Measurements from ENCODE around the gene ENAH.

The ENAH gene

GRCh38 chr1:225598847-225599246 is 54.1 kb downstream of the ENAH start:
- Histone ChIP-seq H3K27me3 (ENCODE audit: low read depth, low read length) (no peaks in the 10 kb centered on the region), H3K4me1 (ENCODE audit: low read length) (no peaks in the 10 kb centered on the region), H3K4me3 (ENCODE audit: low read length) (no peak overlapping the region), H3K36me3 (replicated peaks; ENCODE audit: low read depth, low read length) (no peaks in the 10 kb centered on the region), H3K79me2 (ENCODE audit: low read length) (no peaks in the 10 kb centered on the region), H2AFZ (ENCODE audit: low read depth, low read length) (no peak overlapping the region), H3K4me2 (ENCODE audit: low read length) (no peak overlapping the region), H4K20me1 (ENCODE audit: insufficient read depth, low read length) (no peaks in the 10 kb centered on the region), H3K9me3 (ENCODE audit: insufficient read depth, low read length) (no peaks in the 10 kb centered on the region), H3K9ac (ENCODE audit: low read length) (no peak overlapping the region), H3K27ac (ENCODE audit: low read length) (no peak overlapping the region)
- TF ChIP-seq CTCF (IDR thresholded peaks at IDR 0.05; ENCODE audit: low read depth, low read length) (no peak), EZH2phosphoT487 (IDR thresholded peaks at IDR 0.05; ENCODE audit: low read depth) (no peak)

- no peaks in the 10 kb centered on the region for H3K9me3 ChIP-seq (ENCODE audit: insufficient read depth, low read length)
- no peaks in the 10 kb centered on the region for H3K36me3 ChIP-seq (replicated peaks; ENCODE audit: low read depth, low read length)
- no peaks in the 10 kb centered on the region for H3K79me2 ChIP-seq (ENCODE audit: low read length)
- no peak overlapping the region for H2AFZ ChIP-seq (ENCODE audit: low read depth, low read length)
- H3K27me3 ChIP-seq (ENCODE audit: low read depth, low read length): no peaks in the 10 kb centered on the region
- H3K9ac ChIP-seq (ENCODE audit: low read length): no peak overlapping the region
- no peak overlapping the region for H3K4me2 ChIP-seq (ENCODE audit: low read length)
- H3K27ac ChIP-seq (ENCODE audit: low read length): no peak overlapping the region
- H3K4me3 ChIP-seq (ENCODE audit: low read length): no peak overlapping the region
- TF ChIP-seq EZH2phosphoT487 (IDR thresholded peaks at IDR 0.05; ENCODE audit: low read depth) (no peak), CTCF (IDR thresholded peaks at IDR 0.05; ENCODE audit: low read depth, low read length) (no peak)
- no peaks in the 10 kb centered on the region for H3K4me1 ChIP-seq (ENCODE audit: low read length)
- H4K20me1 ChIP-seq (ENCODE audit: insufficient read depth, low read length): no peaks in the 10 kb centered on the region
These were observed 54.9 kb downstream of the ENAH start for GRCh38 chr1:225597926-225598575.

- Histone ChIP-seq H4K20me1 (ENCODE audit: insufficient read depth, low read length) (no peaks in the 10 kb centered on the region), H3K79me2 (ENCODE audit: low read length) (no peaks in the 10 kb centered on the region), H3K4me3 (ENCODE audit: low read length) (no peak overlapping the region), H3K27ac (ENCODE audit: low read length) (no peak overlapping the region), H3K4me1 (ENCODE audit: low read length) (no peaks in the 10 kb centered on the region), H3K27me3 (ENCODE audit: low read depth, low read length) (no peaks in the 10 kb centered on the region), H2AFZ (ENCODE audit: low read depth, low read length) (no peak overlapping the region), H3K9me3 (ENCODE audit: insufficient read depth, low read length) (no peaks in the 10 kb centered on the region), H3K36me3 (replicated peaks; ENCODE audit: low read depth, low read length) (no peaks in the 10 kb centered on the region), H3K9ac (ENCODE audit: low read length) (no peak overlapping the region), H3K4me2 (ENCODE audit: low read length) (no peak overlapping the region)
- TF ChIP-seq EZH2phosphoT487 (IDR thresholded peaks at IDR 0.05; ENCODE audit: low read depth) (no peak), CTCF (IDR thresholded peaks at IDR 0.05; ENCODE audit: low read depth, low read length) (no peak)
These were observed 56.2 kb downstream of the ENAH start for GRCh38 chr1:225596736-225597135.

- no peaks in the 10 kb centered on the region for H3K36me3 ChIP-seq (replicated peaks; ENCODE audit: low read depth, low read length)
- H4K20me1 ChIP-seq (ENCODE audit: insufficient read depth, low read length): no peaks in the 10 kb centered on the region
- no peak overlapping the region for H2AFZ ChIP-seq (ENCODE audit: low read depth, low read length)
- H3K27me3 ChIP-seq (ENCODE audit: low read depth, low read length): no peaks in the 10 kb centered on the region
- H3K4me3 ChIP-seq (ENCODE audit: low read length): no peak overlapping the region
- no peaks in the 10 kb centered on the region for H3K79me2 ChIP-seq (ENCODE audit: low read length)
- H3K4me2 ChIP-seq (ENCODE audit: low read length): no peak overlapping the region
- H3K9me3 ChIP-seq (ENCODE audit: insufficient read depth, low read length): no peaks in the 10 kb centered on the region
- no peaks in the 10 kb centered on the region for H3K4me1 ChIP-seq (ENCODE audit: low read length)
- TF ChIP-seq EZH2phosphoT487 (IDR thresholded peaks at IDR 0.05; ENCODE audit: low read depth) (no peak), CTCF (IDR thresholded peaks at IDR 0.05; ENCODE audit: low read depth, low read length) (no peak)
- H3K9ac ChIP-seq (ENCODE audit: low read length): no peak overlapping the region
- no peak overlapping the region for H3K27ac ChIP-seq (ENCODE audit: low read length)
These were observed 56.9 kb downstream of the ENAH start for GRCh38 chr1:225595974-225596551.
